ENCODE data around the gene KCTD21.
"Not testable (repeated sequence)": the region's sequence is repeated elsewhere in the genome, so short reads cannot be mapped to it uniquely, and the experiment has no call there.

Gene KCTD21

GRCh38 chr11:78190374-78190773, 1.9 kb upstream of the KCTD21 start:
- Histone ChIP-seq H3K4me1 (ENCODE audit: control insufficient read depth, insufficient read depth, low read length, poor library complexity, severe bottlenecking) (peaks cover 23% of the 10 kb centered on the region), H3K4me3 (ENCODE audit: extremely low read depth, insufficient read depth, low read length, poor library complexity, severe bottlenecking) (no peak overlapping the region), H3K9me3 (ENCODE audit: control insufficient read depth, low read length) (no peaks in the 10 kb centered on the region), H3K36me3 (ENCODE audit: control insufficient read depth, insufficient read depth, low read length) (peaks cover 6% of the 10 kb centered on the region), H3K27ac (ENCODE audit: low read depth, low read length, severe bottlenecking) (no peak overlapping the region)
- 90 to 96% methylated on average over 3 of the region's 3 CpGs for WGBS, 2 experiments (ENCODE audit: insufficient coverage in 2 of 2)

GRCh38 chr11:78189851-78190250, 1.4 kb upstream of the KCTD21 start:
- WGBS, 2 experiments (ENCODE audit: insufficient coverage in 2 of 2), result 72 to 76% methylated on average over 2 of the region's 3 CpGs
- Histone ChIP-seq H3K4me3 (ENCODE audit: extremely low read depth, insufficient read depth, low read length, poor library complexity, severe bottlenecking) (peak overlapping the region; percentile 87), H3K36me3 (ENCODE audit: control insufficient read depth, insufficient read depth, low read length) (peaks cover 5% of the 10 kb centered on the region), H3K4me1 (ENCODE audit: control insufficient read depth, insufficient read depth, low read length, poor library complexity, severe bottlenecking) (peaks cover 23% of the 10 kb centered on the region), H3K9me3 (ENCODE audit: control insufficient read depth, low read length) (no peaks in the 10 kb centered on the region), H3K27ac (ENCODE audit: low read depth, low read length, severe bottlenecking) (no peak overlapping the region)

- H3K27ac ChIP-seq (ENCODE audit: low read depth, low read length, severe bottlenecking), result no peak overlapping the region
- 20 to 23% methylated on average over 8 to 9 of the region's 18 CpGs for WGBS, 2 experiments (ENCODE audit: insufficient coverage in 2 of 2)
- H3K4me1 ChIP-seq (ENCODE audit: control insufficient read depth, insufficient read depth, low read length, poor library complexity, severe bottlenecking), result peaks cover 23% of the 10 kb centered on the region
- H3K9me3 ChIP-seq (ENCODE audit: control insufficient read depth, low read length), result no peaks in the 10 kb centered on the region
- H3K36me3 ChIP-seq (ENCODE audit: control insufficient read depth, insufficient read depth, low read length), result peaks cover 5% of the 10 kb centered on the region
- peak overlapping the region; percentile 87 for H3K4me3 ChIP-seq (ENCODE audit: extremely low read depth, insufficient read depth, low read length, poor library complexity, severe bottlenecking)
These were observed 823 bp upstream of the KCTD21 start for GRCh38 chr11:78189174-78189724.

GRCh38 chr11:78187366-78188285, 800 bp downstream of the KCTD21 start:
- Histone ChIP-seq H3K4me3 (ENCODE audit: extremely low read depth, insufficient read depth, low read length, poor library complexity, severe bottlenecking) (peak overlapping the region; percentile 87), H3K9me3 (ENCODE audit: control insufficient read depth, low read length) (no peaks in the 10 kb centered on the region), H3K4me1 (ENCODE audit: control insufficient read depth, insufficient read depth, low read length, poor library complexity, severe bottlenecking) (peaks cover 25% of the 10 kb centered on the region), H3K27ac (ENCODE audit: low read depth, low read length, severe bottlenecking) (peak overlapping the region; percentile 29), H3K36me3 (ENCODE audit: control insufficient read depth, insufficient read depth, low read length) (peaks cover 8% of the 10 kb centered on the region)
- whole genome bisulfite sequencing, 2 experiments (ENCODE audit: insufficient coverage in 2 of 2), result 30 to 35% methylated on average over 18 to 22 of the region's 31 CpGs

- WGBS, 2 experiments (ENCODE audit: insufficient coverage in 2 of 2), result 90 to 100% methylated on average over 1 of the region's 2 CpGs
- peaks cover 10% of the 10 kb centered on the region for H3K4me1 ChIP-seq (ENCODE audit: control insufficient read depth, insufficient read depth, low read length, poor library complexity, severe bottlenecking)
- H3K27ac ChIP-seq (ENCODE audit: low read depth, low read length, severe bottlenecking), result no peak overlapping the region
- no peaks in the 10 kb centered on the region for H3K9me3 ChIP-seq (ENCODE audit: control insufficient read depth, low read length)
- H3K4me3 ChIP-seq (ENCODE audit: extremely low read depth, insufficient read depth, low read length, poor library complexity, severe bottlenecking), result no peak overlapping the region
- peaks cover 15% of the 10 kb centered on the region for H3K36me3 ChIP-seq (ENCODE audit: control insufficient read depth, insufficient read depth, low read length)
These were observed 7.2 kb downstream of the KCTD21 start for GRCh38 chr11:78181185-78181584.

GRCh38 chr11:78180751-78181150, 7.7 kb downstream of the KCTD21 start:
- Histone ChIP-seq H3K27ac (ENCODE audit: low read depth, low read length, severe bottlenecking) (no peak overlapping the region), H3K4me1 (ENCODE audit: control insufficient read depth, insufficient read depth, low read length, poor library complexity, severe bottlenecking) (peaks cover 5% of the 10 kb centered on the region), H3K9me3 (ENCODE audit: control insufficient read depth, low read length) (no peaks in the 10 kb centered on the region), H3K4me3 (ENCODE audit: extremely low read depth, insufficient read depth, low read length, poor library complexity, severe bottlenecking) (no peak overlapping the region), H3K36me3 (ENCODE audit: control insufficient read depth, insufficient read depth, low read length) (peaks cover 15% of the 10 kb centered on the region)
- WGBS, 2 experiments (ENCODE audit: insufficient coverage in 2 of 2), result 100% methylated on average over 1 of the region's 4 CpGs; no CpG with 5 or more reads in 1 of the 2 experiments

GRCh38 chr11:78179459-78180071, 8.9 kb downstream of the KCTD21 start:
- peaks cover 15% of the 10 kb centered on the region for H3K36me3 ChIP-seq (ENCODE audit: control insufficient read depth, insufficient read depth, low read length)
- peaks cover 3% of the 10 kb centered on the region for H3K4me1 ChIP-seq (ENCODE audit: control insufficient read depth, insufficient read depth, low read length, poor library complexity, severe bottlenecking)
- H3K4me3 ChIP-seq (ENCODE audit: extremely low read depth, insufficient read depth, low read length, poor library complexity, severe bottlenecking), result no peak overlapping the region
- H3K27ac ChIP-seq (ENCODE audit: low read depth, low read length, severe bottlenecking), result no peak overlapping the region
- no peaks in the 10 kb centered on the region for H3K9me3 ChIP-seq (ENCODE audit: control insufficient read depth, low read length)
- 95% methylated on average over 7 of the region's 7 CpGs for WGBS, 2 experiments (ENCODE audit: insufficient coverage in 2 of 2)

- 94 to 98% methylated on average over 6 to 7 of the region's 7 CpGs for WGBS, 2 experiments (ENCODE audit: insufficient coverage in 2 of 2)
- Histone ChIP-seq H3K36me3 (ENCODE audit: control insufficient read depth, insufficient read depth, low read length) (peaks cover 28% of the 10 kb centered on the region), H3K4me1 (ENCODE audit: control insufficient read depth, insufficient read depth, low read length, poor library complexity, severe bottlenecking) (no peaks in the 10 kb centered on the region), H3K4me3 (ENCODE audit: extremely low read depth, insufficient read depth, low read length, poor library complexity, severe bottlenecking) (no peak overlapping the region), H3K9me3 (ENCODE audit: control insufficient read depth, low read length) (no peaks in the 10 kb centered on the region), H3K27ac (ENCODE audit: low read depth, low read length, severe bottlenecking) (no peak overlapping the region)
These were observed 11.2 kb downstream of the KCTD21 start for GRCh38 chr11:78177216-78177615.

GRCh38 chr11:78176605-78177141, 11.8 kb downstream of the KCTD21 start:
- 90 to 96% methylated on average over 4 to 6 of the region's 10 CpGs for WGBS, 2 experiments (ENCODE audit: insufficient coverage in 2 of 2)
- no peak overlapping the region for H3K4me3 ChIP-seq (ENCODE audit: extremely low read depth, insufficient read depth, low read length, poor library complexity, severe bottlenecking)
- H3K4me1 ChIP-seq (ENCODE audit: control insufficient read depth, insufficient read depth, low read length, poor library complexity, severe bottlenecking), result no peaks in the 10 kb centered on the region
- no peaks in the 10 kb centered on the region for H3K9me3 ChIP-seq (ENCODE audit: control insufficient read depth, low read length)
- no peak overlapping the region for H3K27ac ChIP-seq (ENCODE audit: low read depth, low read length, severe bottlenecking)
- H3K36me3 ChIP-seq (ENCODE audit: control insufficient read depth, insufficient read depth, low read length), result peaks cover 30% of the 10 kb centered on the region

GRCh38 chr11:78175862-78176261, 12.6 kb downstream of the KCTD21 start:
- not testable (repeated sequence) for H3K4me3 ChIP-seq (ENCODE audit: extremely low read depth, insufficient read depth, low read length, poor library complexity, severe bottlenecking); H3K27ac ChIP-seq (ENCODE audit: low read depth, low read length, severe bottlenecking); H3K4me1 ChIP-seq (ENCODE audit: control insufficient read depth, insufficient read depth, low read length, poor library complexity, severe bottlenecking); H3K9me3 ChIP-seq (ENCODE audit: control insufficient read depth, low read length)
- peaks cover 30% of the 10 kb centered on the region for H3K36me3 ChIP-seq (ENCODE audit: control insufficient read depth, insufficient read depth, low read length)
- 89 to 100% methylated on average over 2 of the region's 3 CpGs for WGBS, 2 experiments (ENCODE audit: insufficient coverage in 2 of 2)
